Fibroblast of peridontal ligament (primary cell): ENCODE data around the gene OR6A2.
A peak's percentile ranks its signal among the peaks of the same experiment; 100 is the strongest.
"Not testable (repeated sequence)": the region's sequence is repeated elsewhere in the genome, so short reads cannot be mapped to it uniquely, and the experiment has no call there.

Experiments
- DNase-seq: peaks from one replicate; pipeline ENCODE4 v3.0.0-alpha.2; 2010; ENCODE audit errors: extremely low read depth

OR6A2 gene

DNA sequence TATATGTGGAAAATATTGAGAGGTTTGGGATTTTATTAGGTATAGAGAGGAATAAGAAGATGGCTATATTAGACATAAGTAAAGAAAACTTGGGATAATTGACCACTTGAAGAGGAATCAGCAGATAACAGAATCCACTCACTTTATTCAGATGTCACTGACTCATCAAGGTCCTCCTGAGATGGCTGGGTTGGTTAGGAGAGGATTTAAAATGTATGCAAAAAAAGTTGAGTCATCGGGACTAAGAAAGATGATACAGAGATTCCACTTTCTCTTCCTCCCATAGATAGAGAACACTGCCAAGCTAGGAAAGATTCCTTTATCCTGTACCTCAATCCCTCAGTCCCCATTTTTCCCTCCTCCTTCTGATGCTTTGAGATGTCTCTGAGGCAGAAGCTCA lies at the start of gene OR6A2:
Gene OR6A2, minus strand, starts transcription at position 288 of the 400 bp plus-strand sequence. CDS start 3,981 bp downstream, outside the sequence.
- DNase-seq: peak; percentile 8

DNA sequence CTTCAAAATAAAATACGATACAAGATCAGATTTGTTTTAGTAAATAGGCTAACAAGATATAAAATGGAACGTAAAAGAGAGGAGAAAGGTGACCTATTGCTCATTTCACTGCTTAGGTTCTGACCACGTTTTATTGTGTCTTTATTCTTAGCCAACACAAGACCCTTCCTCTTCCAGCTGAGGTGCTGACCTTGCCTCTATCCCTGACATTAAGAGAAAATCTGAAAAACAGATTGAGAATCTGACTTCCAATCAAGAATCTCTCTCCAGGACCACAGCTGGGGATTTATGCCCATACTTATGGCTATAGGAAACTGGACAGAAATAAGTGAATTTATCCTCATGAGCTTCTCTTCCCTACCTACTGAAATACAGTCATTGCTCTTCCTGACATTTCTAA lies 45.9 kb upstream of the OR6A2 start, which contains the start of gene OR10A5:
Gene OR10A5, plus strand, starts transcription at position 301 of the 400 bp plus-strand sequence. Its CDS starts 0 bp downstream, at position 301.
- DNase-seq: no peak

DNA sequence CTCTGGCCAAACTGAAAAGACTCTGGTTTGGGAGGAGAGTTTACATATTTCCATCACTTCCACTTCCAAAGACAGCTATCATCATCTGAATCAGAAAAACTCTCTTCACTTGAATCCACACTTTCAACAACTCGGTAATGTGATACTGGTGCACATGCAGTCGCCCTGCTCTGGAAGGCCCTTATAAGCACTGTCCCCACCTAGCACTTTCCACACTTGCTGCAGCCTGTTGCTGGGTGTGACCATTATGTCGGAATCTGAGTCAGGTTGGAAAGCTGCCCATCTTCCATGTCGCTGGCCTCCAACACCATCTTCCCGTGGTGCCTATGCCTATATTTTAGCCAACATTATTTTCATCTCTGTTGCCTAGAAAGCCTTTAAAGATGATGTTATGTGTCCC lies 44.9 kb upstream of the OR6A2 start:
- no peak for DNase-seq

DNA sequence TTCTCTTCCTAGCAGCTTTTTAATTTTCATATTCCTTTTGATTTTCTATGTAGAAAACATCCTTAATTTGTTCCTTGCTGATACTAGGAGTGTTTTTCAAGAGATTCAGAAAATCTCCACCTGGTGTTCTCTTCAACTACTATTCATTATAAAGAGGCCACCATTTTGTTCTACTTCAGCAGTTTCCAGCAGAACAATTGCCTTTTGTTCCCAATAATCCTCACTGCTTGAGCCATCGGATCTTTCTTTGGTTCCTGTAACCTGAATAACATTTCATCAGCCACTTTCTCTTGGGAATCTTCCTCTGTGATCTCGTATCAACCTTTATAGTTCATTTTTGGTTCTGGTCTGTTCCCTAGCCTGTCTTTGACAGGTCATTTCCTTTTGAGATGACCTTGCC lies 44.2 kb upstream of the OR6A2 start:
- no peak for DNase-seq

DNA sequence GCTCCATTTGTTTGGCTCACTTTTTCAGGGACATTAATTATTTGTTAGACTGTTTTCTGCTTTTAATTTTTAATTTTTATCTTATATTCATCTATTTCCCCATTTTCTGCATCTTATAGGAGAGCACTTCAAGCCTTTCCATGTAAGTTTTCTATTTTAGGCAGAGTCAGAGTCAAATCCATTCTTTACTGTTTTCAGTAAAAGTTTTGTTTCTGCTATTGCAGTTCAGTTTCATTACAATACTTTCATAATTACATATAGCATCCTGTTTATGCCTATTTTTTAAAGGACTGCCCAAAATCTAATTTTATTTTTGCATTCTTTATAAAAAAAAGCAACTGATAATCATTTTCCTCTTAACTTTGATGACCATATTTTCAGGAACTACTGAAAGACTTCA lies 42.2 kb upstream of the OR6A2 start:
- no peak for DNase-seq

DNA sequence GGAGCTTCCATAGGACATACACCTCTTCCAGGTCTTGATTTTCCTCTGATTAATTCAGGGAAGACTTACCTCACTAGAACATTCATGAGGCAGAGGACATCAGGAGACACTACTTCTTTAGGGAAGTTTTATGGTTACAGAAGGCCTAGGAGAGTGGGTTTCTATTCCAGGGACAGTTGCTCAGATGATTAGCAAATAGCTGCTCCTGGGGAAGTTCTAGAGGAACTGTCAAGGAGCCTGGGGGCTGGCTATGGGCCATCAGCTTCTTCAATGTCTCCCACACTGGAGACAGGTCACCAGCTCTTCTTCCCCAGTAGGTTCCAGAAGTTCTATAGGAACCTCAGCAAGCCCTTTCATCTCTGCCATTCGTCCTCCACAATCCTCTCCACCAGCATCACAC lies 34.5 kb upstream of the OR6A2 start:
- no peak for DNase-seq

DNA sequence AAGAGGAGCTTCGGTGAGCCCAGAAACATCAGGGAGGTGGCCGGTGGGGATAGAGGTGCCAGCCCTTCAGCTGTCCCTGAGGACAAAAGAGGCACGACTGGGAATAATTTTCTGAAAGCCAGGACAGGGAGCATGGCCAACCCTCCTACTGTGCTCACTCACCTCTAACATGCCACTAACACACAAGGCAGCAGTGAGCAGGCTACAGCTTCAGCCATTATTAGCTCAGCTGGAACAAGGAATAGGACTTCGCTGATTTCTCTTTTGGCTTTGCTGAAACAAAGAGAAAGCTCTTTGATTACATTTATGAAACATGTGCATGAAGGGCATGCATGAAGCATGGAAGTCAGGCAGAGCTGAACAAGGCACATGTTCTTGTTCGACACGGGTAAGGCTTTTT lies 33.9 kb upstream of the OR6A2 start:
- no peak for DNase-seq

DNA sequence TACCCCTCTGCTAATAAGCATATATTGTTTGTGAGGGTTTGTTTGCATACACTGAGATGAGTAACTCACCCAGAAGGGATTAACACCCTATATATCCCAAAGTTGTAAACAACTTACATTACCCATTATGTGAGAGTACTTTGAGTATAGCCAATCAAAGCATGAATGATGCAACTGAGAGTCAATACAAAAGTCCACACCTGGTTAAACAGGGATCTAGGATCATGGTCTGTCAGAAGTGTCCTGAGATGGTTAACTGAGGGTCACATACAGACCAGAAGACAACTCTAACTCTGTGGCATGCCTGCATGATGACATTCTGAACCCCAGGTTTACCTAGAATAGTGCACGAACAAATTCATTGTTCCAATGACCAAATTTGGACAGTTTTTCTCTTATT lies 28.6 kb upstream of the OR6A2 start:
- DNase-seq: no peak

DNA sequence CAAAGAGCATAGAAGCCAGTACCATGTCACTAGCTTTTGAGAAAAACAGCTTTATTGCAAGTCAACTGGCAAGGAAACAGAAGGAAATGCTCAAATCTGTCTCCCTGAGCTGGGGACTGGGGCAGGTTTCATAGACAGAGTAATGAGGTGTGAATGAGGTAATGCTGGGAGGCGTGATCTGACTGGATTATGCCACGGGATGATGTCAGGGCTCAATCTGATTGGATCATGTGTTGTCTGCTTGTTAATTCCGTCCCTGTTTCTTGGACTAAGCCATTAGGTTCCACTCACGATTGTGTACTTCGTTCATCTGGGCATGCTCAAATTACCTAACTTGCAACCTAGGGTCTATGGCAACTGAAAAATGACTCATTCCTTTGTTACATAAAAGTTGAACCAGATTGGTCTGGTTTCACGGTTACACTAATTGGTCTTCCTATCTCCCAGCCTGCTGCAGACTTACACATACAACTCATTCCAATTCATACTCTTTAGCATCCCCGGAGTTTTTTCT lies 25.8 kb upstream of the OR6A2 start:
- no peak for DNase-seq

DNA sequence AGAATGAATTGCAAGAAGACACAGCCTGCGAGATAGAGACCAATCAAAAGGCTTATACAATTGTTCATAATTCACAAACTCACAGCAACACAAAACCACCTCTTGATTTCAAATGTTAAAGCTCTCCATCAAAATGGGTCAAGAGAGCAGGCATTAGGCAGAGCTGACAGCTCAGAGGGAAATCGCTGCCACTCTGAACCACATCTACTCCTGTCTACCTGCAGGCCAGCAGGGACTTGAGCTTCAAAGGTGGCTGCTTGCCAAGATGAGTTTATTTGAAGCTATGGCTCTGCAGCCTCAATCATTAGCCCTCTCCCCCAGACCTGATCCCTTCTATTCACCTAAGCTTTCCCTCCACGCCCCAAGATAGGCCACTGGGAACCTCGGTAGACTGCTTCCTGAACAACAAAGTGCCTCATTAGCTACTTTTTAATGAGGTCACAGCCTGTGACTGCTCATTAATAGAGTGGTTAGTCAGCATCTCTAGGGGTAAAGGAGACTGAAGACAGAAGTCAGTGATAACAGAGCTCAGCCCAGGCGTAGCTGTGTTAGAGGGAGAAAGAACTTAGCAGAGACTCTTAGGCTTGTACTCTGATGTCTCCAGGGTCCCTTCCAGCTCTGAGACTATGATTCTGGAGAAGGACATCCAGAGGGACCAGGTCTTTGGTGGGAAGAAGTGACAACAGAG lies 24.8 kb upstream of the OR6A2 start:
- DNase-seq: no peak

DNA sequence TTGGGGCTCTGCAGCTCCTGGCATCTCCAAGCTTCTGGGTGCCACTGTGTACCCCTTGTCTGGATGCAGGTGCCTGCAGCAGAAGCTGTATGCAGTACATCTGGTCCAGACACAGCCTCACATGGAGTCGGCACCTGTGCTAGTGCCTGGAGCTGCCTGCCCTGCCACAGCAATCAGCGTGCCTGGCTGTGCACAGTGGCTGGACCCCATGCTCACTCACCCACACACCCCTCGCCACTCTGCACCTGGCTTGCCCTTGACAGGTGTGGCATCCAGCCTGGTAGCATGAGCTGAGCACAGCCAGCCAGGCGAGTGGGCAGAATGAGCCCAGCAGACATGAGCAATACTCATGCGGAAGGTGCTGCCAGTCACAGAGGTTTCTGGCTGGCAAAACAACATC lies 19.5 kb upstream of the OR6A2 start:
- no peak for DNase-seq

DNA sequence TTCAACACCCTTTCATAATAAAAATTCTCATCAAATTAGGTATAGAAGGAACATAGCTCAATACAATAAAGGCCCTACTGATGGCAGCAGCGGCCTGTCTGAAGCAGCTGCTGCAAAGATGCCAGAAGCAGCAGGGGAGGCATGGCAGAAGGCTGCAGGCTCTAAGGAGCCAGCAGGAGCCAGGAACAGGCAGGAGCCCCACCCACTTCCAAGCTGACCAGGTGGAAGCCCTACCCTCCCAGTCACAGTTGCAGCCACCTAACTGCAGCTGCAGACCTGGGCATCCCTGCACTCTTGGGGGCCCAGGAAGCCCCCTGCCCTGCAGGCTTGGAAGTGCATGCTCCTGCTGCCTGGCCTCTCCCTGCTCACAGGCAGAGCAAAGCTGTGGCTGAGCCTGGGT lies 18.2 kb upstream of the OR6A2 start:
- no peak for DNase-seq

DNA sequence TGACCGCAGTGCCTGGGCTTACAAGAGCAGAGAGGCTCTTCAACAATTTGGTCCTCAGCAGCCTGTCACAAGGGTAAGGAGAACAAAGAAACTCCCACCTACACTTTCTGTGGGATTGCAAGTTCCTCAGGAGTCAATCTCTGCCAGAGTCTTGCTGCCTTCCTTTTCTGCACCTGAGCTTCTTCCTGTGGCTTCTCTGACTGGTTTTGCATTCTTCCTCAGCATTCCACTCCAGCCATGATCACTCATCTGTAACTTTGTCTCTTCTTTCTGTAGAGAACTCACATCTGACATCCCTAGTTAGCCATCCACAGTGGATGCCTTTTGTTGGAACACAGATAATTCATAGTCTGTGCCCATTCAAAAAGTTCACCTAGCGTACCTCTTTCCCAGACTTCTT lies 14.2 kb upstream of the OR6A2 start:
- DNase-seq: no peak

DNA sequence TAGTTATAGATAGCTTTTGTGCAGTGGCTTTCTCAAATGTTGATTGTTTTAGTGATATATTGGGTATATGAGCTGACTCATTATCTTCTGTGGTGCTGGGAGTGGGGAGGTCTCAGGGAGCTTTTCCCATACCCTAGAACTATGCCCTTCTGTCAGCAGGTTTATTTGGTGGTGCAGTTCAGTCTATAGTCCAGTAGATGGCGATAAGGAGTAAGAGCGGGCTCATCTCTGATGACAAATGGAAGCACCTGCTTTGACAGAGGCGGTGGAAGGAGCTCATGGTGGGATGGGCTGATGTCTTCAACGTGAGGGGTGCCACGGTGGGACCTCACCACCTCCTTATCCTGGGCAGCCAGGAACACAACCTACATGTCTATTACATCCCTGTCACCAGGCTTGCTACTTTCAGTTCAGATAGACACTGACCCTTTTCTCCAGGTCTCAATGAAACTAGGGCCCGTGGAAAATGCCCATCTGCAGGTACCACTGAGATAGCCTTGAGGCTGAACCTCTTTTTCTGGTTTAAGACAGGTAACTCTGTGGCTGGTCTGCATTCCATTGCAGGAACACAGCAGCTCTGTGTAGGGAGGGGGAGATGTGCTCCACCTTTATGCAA lies 13.0 kb upstream of the OR6A2 start:
- DNase-seq: peak; percentile 54

DNA sequence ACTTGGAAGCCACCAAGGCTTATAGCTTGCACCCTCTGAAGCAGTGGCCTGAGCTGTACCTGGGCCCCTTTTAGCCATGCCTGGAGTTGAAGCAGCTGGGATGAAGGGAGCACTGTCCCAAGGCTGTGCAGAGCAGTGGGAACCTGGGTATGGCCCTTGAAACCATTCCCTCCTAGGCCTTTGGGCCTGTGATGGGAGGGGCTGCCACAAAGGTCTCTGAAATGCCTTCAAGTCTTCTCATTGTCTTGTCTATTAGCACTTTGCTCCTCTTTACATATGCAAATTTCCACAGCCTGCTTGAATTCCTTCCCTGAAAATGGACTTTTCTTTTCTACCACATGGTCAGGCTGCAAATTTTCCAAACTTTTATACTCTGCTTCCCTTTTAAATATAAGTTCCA lies 1.6 kb upstream of the OR6A2 start:
- not testable (repeated sequence) for DNase-seq

DNA sequence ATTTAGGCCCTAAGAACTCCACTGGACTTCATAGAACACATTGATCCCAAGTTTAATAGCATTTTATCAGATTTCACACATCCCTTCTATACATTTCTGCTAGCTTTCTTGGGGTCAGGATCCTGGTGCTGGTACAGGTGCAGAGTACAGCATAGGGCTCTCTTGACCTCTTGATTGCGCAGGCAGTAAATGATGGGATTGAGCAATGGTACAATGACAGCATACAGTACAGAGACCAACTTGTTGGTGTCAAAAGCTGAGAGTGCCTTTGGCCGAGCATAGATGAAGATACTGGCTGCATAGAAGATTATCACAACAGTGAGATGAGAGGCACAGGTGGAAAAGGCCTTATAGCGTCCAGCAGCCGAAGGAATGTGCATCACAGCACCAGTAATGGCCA lies 4.8 kb downstream of the OR6A2 start:
- no peak for DNase-seq

DNA sequence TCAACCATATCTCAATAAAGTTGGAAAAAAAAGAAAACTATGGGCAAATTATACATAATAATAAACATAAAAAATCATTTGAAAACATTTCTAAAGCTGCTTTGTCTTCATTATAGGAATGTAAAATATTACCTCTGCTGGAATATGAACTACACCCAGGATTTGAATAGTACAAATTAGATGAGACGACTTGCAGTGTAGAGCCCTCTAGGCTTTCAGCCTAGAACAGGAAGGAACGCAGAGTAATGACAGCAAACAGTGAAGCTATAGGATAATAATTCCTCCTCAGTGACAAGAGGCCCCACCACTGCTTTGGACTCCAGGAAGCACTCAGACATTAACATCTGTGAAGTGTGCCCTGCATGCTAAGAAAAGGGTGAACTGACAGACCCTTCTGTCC lies 8.9 kb downstream of the OR6A2 start:
- DNase-seq: no peak

DNA sequence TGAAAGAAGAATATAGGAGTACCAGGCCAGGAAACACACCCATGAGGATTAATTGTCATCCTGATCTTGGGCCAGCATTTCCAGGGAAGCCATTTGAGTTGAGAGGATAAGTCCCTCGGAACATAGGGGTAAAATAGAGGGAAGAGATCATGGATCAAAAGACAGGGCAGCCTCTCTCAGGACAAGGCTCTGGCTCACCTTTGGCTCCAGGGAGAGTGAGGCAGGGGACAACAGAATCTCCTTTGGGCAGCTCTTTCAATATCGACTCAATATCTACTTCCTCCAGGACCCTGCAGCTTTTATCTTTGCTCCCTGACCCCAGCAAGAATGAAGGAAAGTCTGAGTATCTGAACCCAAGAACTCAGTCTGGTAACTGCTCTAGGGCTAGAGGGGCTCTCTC lies 16.8 kb downstream of the OR6A2 start, which contains the start of gene OR2AG1:
Gene OR2AG1, plus strand, starts transcription at position 301 of the 400 bp plus-strand sequence. CDS start 2,018 bp downstream, outside the sequence.
- no peak for DNase-seq

DNA sequence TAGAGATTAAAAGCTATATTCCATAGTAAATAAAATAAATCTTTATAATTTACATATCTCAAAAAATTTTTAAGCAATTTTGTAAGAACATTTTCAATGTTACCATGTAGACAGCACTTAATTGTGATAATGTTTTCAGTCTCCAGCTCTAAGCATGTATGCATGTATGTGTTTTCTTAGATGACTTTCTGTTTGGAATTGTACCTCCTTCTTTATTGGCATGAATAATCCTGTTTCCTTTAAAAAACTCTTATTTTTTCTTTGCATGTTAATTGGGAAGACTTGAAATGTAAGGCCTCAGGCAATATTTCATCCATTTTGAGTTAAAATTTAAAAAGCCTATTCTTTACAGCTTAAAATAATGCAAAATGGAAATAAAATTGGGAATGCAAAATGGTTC lies 18.7 kb downstream of the OR6A2 start:
- no peak for DNase-seq

DNA sequence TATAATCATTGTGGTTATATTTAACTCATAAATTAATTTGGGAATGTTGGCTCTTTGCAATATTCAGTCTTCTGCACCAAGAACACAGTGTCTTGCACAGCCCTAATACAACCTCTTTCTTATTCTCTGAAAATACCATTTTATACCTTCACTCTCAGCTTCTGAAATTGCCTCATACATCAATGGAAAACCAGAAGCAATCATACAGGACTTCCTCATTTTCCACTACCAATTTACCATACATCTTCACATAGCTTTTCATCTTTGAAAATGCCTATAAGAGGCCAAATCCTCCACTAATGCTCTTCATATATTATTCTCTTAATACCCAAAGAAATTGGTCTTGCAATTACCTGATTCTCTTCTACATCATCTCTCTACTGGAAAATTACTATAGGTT lies 21.0 kb downstream of the OR6A2 start:
- no peak for DNase-seq

DNA sequence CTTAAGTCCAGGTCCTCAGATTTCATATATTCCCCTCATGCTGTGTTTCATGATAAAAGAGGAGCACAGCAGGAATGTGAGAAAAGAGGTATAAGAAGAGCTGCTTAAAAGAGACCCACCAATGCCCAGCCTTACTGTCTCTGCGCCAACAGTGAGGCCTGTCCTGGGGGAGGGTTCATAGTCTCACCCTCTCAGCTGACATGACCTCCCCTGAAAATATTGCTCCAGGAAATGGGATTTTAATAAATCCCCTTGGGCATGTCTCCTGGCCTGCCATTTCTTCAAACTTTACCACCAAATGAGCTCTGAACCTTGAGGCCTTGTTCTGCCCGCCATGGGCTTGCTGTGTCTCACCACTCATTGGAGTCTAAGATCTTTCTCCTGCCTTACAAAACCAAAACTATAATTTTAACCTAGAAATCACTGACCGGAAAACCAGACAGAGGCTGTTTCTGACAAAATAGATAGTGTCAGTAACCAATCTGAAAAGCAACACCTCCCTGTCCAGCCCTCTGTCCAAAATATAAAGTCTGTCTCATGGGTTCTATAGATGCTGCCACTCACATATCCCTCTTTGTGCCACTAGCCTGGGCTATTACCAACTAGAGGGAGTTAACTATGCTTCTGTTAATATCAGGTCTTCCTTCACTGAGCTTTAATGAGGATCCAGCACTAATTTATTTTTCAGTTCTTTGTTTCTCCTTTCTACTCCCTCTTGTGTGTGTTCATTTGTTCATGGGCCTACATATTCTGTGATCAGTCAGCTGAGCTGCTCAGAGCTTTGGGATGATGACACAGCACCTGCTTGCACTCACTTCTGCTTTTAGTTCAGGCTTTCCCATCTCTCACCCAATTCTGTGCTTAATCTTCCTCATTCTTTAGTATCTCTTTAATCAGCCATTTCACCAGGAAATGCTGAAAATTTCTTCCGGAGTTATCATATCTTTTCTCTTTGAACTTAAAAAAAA lies 27.3 kb downstream of the OR6A2 start, which contains the start of gene OR2AG2:
Gene OR2AG2, minus strand, starts transcription at position 51 of the 968 bp plus-strand sequence. CDS start 3,019 bp downstream, outside the sequence.
- no peak for DNase-seq

DNA sequence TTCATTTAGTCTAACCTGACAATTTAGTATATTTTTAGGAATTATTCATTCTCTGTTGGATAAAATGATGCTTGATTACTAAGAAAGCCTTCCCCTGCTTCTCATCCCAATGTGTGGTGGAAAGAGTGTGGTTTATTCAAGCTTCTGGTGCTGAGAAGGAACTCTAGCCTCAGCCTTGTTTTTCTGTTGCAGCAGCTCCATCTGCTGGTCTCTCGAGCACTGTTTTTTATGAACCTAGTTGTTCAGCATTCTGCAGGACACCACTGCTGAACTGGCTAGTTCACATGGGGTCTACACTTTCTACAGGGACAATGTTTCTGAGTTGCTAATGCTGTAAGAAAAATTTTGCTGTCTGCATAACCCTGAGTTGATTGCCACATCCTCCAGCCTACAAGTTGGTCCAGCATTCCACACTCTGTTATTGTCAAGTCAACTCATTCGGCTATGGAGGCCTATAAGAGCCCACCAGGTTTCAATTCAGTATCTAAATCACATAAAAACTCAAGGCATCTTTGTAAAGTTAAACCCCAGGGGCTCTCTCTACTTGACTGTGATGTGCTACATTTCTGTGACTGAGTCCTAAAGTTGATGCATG lies 42.0 kb downstream of the OR6A2 start:
- peak; percentile 72 for DNase-seq
